H9 (cell line): ENCODE measurements around the gene LSM7. TPM values are rescaled to one million over a fixed set of nuclear protein-coding genes. Genes with fewer than 3 reads are reported as not detected.

Experiments
- DNase-seq: peaks from one replicate; pipeline ENCODE4 v3.0.0-alpha.2; 2017
- H2AFZ ChIP-seq: one replicate; pipeline ENCODE4 v1.6.1; 2013; ENCODE audit warnings: mild to moderate bottlenecking, low read length, control low read depth, moderate library complexity
- H2AK5ac ChIP-seq: 2 replicates; pipeline ENCODE4 v1.6.1; 2013; ENCODE audit warnings: low read length, control low read depth, mixed read lengths; ENCODE audit not compliant: insufficient read length
- H2BK120ac ChIP-seq: one replicate; pipeline ENCODE4 v1.6.1; 2013; ENCODE audit warnings: low read depth, mild to moderate bottlenecking, low read length, control low read depth, inconsistent platforms; ENCODE audit not compliant: poor library complexity, severe bottlenecking
- H2BK12ac ChIP-seq: 2 replicates; pipeline ENCODE4 v1.6.1; 2013; ENCODE audit warnings: low read length, control low read depth, mixed read lengths, low read depth; ENCODE audit not compliant: insufficient read length
- H2BK15ac ChIP-seq: 2 replicates; pipeline ENCODE4 v1.6.1; 2013; ENCODE audit warnings: low read depth, low read length, control low read depth
- H2BK20ac ChIP-seq: one replicate; pipeline ENCODE4 v1.6.1; 2013; ENCODE audit warnings: low read depth, mild to moderate bottlenecking, low read length, control low read depth, inconsistent platforms; ENCODE audit not compliant: poor library complexity, severe bottlenecking
- H2BK5ac ChIP-seq: 2 replicates; pipeline ENCODE4 v1.6.1; 2013; ENCODE audit warnings: low read length, control low read depth, mixed read lengths; ENCODE audit not compliant: insufficient read length
- H3K14ac ChIP-seq: 2 replicates; pipeline ENCODE4 v1.6.1; 2013; ENCODE audit warnings: low read length, control low read depth; ENCODE audit not compliant: insufficient read depth
- H3K18ac ChIP-seq: 2 replicates; pipeline ENCODE4 v1.6.1; 2013; ENCODE audit warnings: low read depth, mild to moderate bottlenecking, mixed read lengths, low read length, control low read depth; ENCODE audit not compliant: insufficient read length
- H3K23ac ChIP-seq: 2 replicates; pipeline ENCODE4 v1.6.1; 2013; ENCODE audit warnings: low read length, control low read depth, mixed read lengths, low read depth; ENCODE audit not compliant: insufficient read length
- H3K23me2 ChIP-seq: 2 replicates; pipeline ENCODE4 v1.6.1; 2013; ENCODE audit warnings: low read depth, mild to moderate bottlenecking, mixed read lengths, low read length, control low read depth; ENCODE audit not compliant: insufficient read length, poor library complexity, severe bottlenecking
- H3K27ac ChIP-seq: 2 replicates; pipeline ENCODE4 v1.5.1; 2013; ENCODE audit warnings: low read length, control low read depth, mixed read lengths, low read depth; ENCODE audit not compliant: insufficient read length
- H3K27me3 ChIP-seq: 2 replicates; pipeline ENCODE4 v1.6.1; 2013; ENCODE audit warnings: low read length, control low read depth, inconsistent platforms; ENCODE audit not compliant: insufficient read depth
- H3K4ac ChIP-seq: 2 replicates; pipeline ENCODE4 v1.6.1; 2013; ENCODE audit warnings: low read depth, mild to moderate bottlenecking, control low read depth, inconsistent platforms, low read length, moderate library complexity
- H3K4me1 ChIP-seq: 2 replicates; pipeline ENCODE4 v1.6.1; 2013; ENCODE audit warnings: low read length, control low read depth, inconsistent platforms; ENCODE audit not compliant: insufficient read depth
- H3K4me2 ChIP-seq: 2 replicates; pipeline ENCODE4 v1.6.1; 2013; ENCODE audit warnings: low read length, control low read depth, mixed read lengths; ENCODE audit not compliant: insufficient read length, insufficient read depth
- H3K56ac ChIP-seq: 2 replicates; pipeline ENCODE4 v1.6.1; 2013; ENCODE audit warnings: low read depth, mild to moderate bottlenecking, mixed read lengths, low read length, control low read depth; ENCODE audit not compliant: insufficient read length
- H3K79me1 ChIP-seq: 2 replicates; pipeline ENCODE4 v1.6.1; 2013; ENCODE audit warnings: low read depth, mild to moderate bottlenecking, moderate library complexity, low read length, control low read depth, inconsistent platforms; ENCODE audit not compliant: insufficient read depth, poor library complexity, severe bottlenecking
- H3K79me2 ChIP-seq: 2 replicates; pipeline ENCODE4 v1.6.1; 2013; ENCODE audit warnings: low read length, control low read depth, inconsistent platforms; ENCODE audit not compliant: insufficient read depth
- H3K9ac ChIP-seq: 2 replicates; pipeline ENCODE4 v1.6.1; 2013; ENCODE audit warnings: low read length, control low read depth, mixed read lengths; ENCODE audit not compliant: insufficient read length; ENCODE audit errors: extremely low read depth
- H3K9me3 ChIP-seq: one replicate; pipeline ENCODE4 v1.6.1; 2013; ENCODE audit warnings: low read depth, low read length, inconsistent platforms; ENCODE audit not compliant: control insufficient read depth
- H3T11ph ChIP-seq: one replicate; pipeline ENCODE4 v1.6.1; 2013; ENCODE audit warnings: mild to moderate bottlenecking, low read length, control low read depth, inconsistent platforms
- H4K20me1 ChIP-seq: one replicate; pipeline ENCODE4 v1.6.1; 2013; ENCODE audit not compliant: control insufficient read depth, insufficient read length, insufficient read depth
- H4K5ac ChIP-seq: 2 replicates; pipeline ENCODE4 v1.6.1; 2013; ENCODE audit warnings: low read depth, mild to moderate bottlenecking, mixed read lengths, low read length, control low read depth; ENCODE audit not compliant: insufficient read length
- H4K8ac ChIP-seq: replicated peaks from 2 replicates; pipeline ENCODE4 v1.6.1; 2013; ENCODE audit warnings: low read length, control low read depth, mixed read lengths, low read depth; ENCODE audit not compliant: insufficient read length
- H4K91ac ChIP-seq: 2 replicates; pipeline ENCODE4 v1.6.1; 2013; ENCODE audit warnings: low read depth, mild to moderate bottlenecking, moderate library complexity, mixed read lengths, low read length, control low read depth; ENCODE audit not compliant: insufficient read length
- H3K27ac Mint-ChIP-seq, 3 experiments: 2 replicates in 2 of 3; 3 replicates in 1 of 3; pipeline ENCODE4 v1.8.0; 2020 to 2021; ENCODE audit warnings: mixed read lengths in 3 of 3, mild to moderate bottlenecking in 1 of 3, moderate library complexity in 1 of 3
- H3K27me3 Mint-ChIP-seq: 2 replicates; pipeline ENCODE4 v1.8.0; 2021; ENCODE audit warnings: low read depth, mild to moderate bottlenecking, moderate library complexity, mixed read lengths
- H3K36me3 Mint-ChIP-seq, 3 experiments: 2 replicates in 2 of 3; 3 replicates in 1 of 3; pipeline ENCODE4 v1.8.0; 2020 to 2021; ENCODE audit warnings: low read depth in 3 of 3, mixed read lengths in 3 of 3; ENCODE audit not compliant: insufficient read depth in 1 of 3
- H3K4me1 Mint-ChIP-seq, 2 experiments: 2 replicates each; pipeline ENCODE4 v1.8.0; 2020; ENCODE audit warnings: mixed read lengths in 2 of 2
- H3K4me3 Mint-ChIP-seq, 2 experiments: 2 replicates in 1 of 2; 3 replicates in 1 of 2; pipeline ENCODE4 v1.8.0; 2020 to 2021; ENCODE audit warnings: mild to moderate bottlenecking in 2 of 2, mixed read lengths in 2 of 2, moderate library complexity in 1 of 2
- H3K9me3 Mint-ChIP-seq, 2 experiments: 2 replicates in 1 of 2; 3 replicates in 1 of 2; pipeline ENCODE4 v1.8.0; 2020; ENCODE audit warnings: mild to moderate bottlenecking in 2 of 2, mixed read lengths in 2 of 2, moderate library complexity in 1 of 2
- CTCF ChIP-seq: fragments of 200-600 bp; sonication (generic); conservative IDR thresholded peaks from 3 replicates; pipeline ENCODE4 v1.8.0; 2021; ENCODE audit warnings: antibody characterized with exemption, mild to moderate bottlenecking
- WGBS: extraction: QIAGEN DNeasy Blood & Tissue Kit; methylation state at CpG from one replicate; pipeline ENCODE4 v1.1.7; 2013; ENCODE audit warnings: missing lambda C conversion rate, low lambda C conversion rate, mixed read lengths; ENCODE audit not compliant: insufficient read length; ENCODE audit errors: extremely low coverage; 5-methylcytosine and 5-hydroxymethylcytosine counted together
- total RNA-seq: library from RNA; stranded (reverse); gene quantifications from 2 replicates; pipeline ENCODE4 v1.2.1, GENCODE V29; 2021

LSM7 gene
- total RNA-seq, 1 experiment from 2014 or later: 187 TPM

GRCh38 chr19:2317756-2318155 is 10.6 kb downstream of the LSM7 start:
- no peak overlapping the region for H3K4me3 Mint-ChIP-seq
- H3K27me3 Mint-ChIP-seq: peaks cover 28% of the 10 kb centered on the region
- H2BK120ac ChIP-seq: no peak overlapping the region

More at GRCh38 chr19:2317756-2318155, 10.6 kb downstream of the LSM7 start:
- no peak overlapping the region for H4K8ac ChIP-seq
- H2BK5ac ChIP-seq: no peak overlapping the region
- H3T11ph ChIP-seq: no peak overlapping the region
- no peak overlapping the region for H2AFZ ChIP-seq
- no peak overlapping the region for H3K27ac ChIP-seq
- H3K4ac ChIP-seq: no peak overlapping the region
- TF ChIP-seq CTCF: no peak
- H3K9me3 ChIP-seq: no peaks in the 10 kb centered on the region
- no peak for DNase-seq
- no peak overlapping the region for H3K9ac ChIP-seq
- Mint-ChIP-seq H3K27ac (no peak overlapping the region), H3K36me3 (peaks cover 0 to 7% (median 0%) of the 10 kb centered on the region in 3 experiments; a peak in 2 of 7 replicates), H3K4me1 (peaks cover 10 to 21% of the 10 kb centered on the region in 2 experiments), H3K9me3 (peaks cover 0 to 9% of the 10 kb centered on the region in 2 experiments; a peak in 3 of 5 replicates)
- H3K79me1 ChIP-seq: no peaks in the 10 kb centered on the region
- no peak overlapping the region for H2BK20ac ChIP-seq
- no peak overlapping the region for H3K23ac ChIP-seq
- no peaks in the 10 kb centered on the region for H3K79me2 ChIP-seq
- no peak overlapping the region for H3K56ac ChIP-seq
- no peak overlapping the region for H3K14ac ChIP-seq
- H2BK15ac ChIP-seq: no peak overlapping the region
- H4K20me1 ChIP-seq: no peaks in the 10 kb centered on the region
- H3K4me2 ChIP-seq: no peak overlapping the region
- no peaks in the 10 kb centered on the region for H3K23me2 ChIP-seq
- no peak overlapping the region for H2BK12ac ChIP-seq
- H2AK5ac ChIP-seq: no peak overlapping the region
- H3K4me1 ChIP-seq: no peaks in the 10 kb centered on the region
- H4K5ac ChIP-seq: no peak overlapping the region
- H3K18ac ChIP-seq: no peak overlapping the region
- no peak overlapping the region for H4K91ac ChIP-seq
- no peaks in the 10 kb centered on the region for H3K27me3 ChIP-seq
- no CpG with 5 or more reads among the region's 25 CpGs for WGBS
